GM20431 (cell line): Measurements from ENCODE around the gene ZNF419.

Experiments
- in situ Hi-C: fragments of 300-500 bp; cut with MseI, MboI; formaldehyde crosslinking; loops from one replicate; pipeline ENCODE4 v1.15.0; 2020; ENCODE audit warnings: low sequenced_read_pairs; ENCODE audit not compliant: unreplicated experiment

ZNF419 gene

DNA sequence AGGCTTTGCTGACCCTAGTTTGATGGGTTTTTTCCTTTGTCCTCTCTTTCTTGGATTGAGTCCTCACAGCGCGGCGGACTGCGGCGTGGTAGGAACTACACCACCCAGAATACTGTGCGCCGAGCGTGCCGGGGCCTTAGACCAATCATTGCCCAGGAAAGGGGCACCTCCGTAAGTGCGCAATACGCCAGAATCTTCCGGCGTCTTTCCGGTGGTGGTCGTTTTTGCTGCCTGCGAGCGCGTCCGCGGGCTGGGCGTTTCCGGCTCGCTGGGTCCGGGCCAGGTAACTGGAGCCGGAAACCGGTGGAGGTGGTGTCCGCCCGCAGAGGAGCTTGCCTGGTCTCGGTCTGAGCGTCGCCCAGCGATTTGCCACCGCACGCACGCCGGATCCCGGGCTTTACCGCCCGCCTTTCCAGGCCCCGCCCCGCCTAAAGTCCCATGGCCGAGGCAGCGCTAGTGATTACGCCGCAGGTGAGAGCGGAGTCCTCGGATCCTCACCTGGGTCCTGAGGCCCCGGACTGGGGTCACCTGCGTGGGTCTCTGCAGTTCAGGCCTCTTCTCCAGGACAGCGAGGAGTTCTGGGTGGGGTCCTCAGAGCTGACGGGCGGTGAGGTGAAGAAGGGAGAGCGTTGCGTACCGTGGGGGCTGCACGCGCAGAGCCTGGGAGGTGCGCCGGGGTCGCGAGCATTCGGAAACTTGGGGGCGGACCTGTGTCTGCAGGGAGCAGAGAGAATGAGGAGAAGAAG is 39.8 kb downstream of the ZNF419 start, which contains the start of gene ZNF549:
TSS of gene ZNF549 (plus strand) at position 221 of the 746 bp plus-strand sequence. CDS start at position 439, 218 bp downstream.
- in situ Hi-C loops = no loop called here

DNA sequence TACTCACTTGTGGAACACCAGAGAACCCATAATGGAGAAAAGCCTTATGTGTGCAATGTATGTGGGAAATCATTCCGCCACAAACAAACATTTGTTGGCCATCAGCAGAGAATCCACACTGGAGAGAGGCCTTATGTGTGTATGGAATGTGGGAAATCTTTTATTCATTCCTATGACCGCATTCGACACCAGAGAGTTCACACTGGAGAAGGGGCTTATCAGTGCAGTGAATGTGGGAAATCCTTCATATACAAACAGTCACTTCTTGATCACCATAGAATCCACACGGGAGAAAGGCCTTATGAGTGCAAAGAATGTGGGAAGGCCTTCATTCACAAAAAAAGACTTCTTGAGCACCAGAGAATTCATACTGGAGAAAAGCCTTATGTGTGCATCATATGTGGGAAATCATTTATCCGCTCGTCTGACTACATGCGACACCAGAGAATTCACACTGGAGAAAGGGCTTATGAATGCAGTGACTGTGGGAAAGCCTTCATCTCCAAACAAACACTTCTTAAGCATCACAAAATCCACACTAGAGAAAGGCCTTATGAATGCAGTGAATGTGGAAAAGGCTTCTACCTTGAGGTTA is 50.5 kb downstream of the ZNF419 start:
- in situ Hi-C loops = no loop called here
